CD4-positive, CD25-positive, alpha-beta regulatory T cell (primary cell): ENCODE data around the gene MAZ. TPM values are rescaled to one million over a fixed set of nuclear protein-coding genes. Genes with fewer than 3 reads are reported as not detected.

ENCODE experiments used
- ATAC-seq, 2 donors: fragments of 150-1000 bp; cut with Tn5 transposase; one replicate each; pipeline ENCODE4 v1.10.0; 2021; ENCODE audit warnings: low read depth in 2 of 2, moderate number of reproducible peaks in 2 of 2, moderate library complexity in 1 of 2
- DNase-seq, 3 donors: peaks; one replicate each; pipeline versions ENCODE4 v3.0.0 to v3.0.0-alpha.2; 2012 to 2022; ENCODE audit warnings: mixed read lengths in 1 of 3
- H3K27ac ChIP-seq: one replicate; pipeline ENCODE4 v1.7.0; 2013; ENCODE audit warnings: mild to moderate bottlenecking, low read length; ENCODE audit not compliant: insufficient read depth, poor library complexity, severe bottlenecking
- H3K27me3 ChIP-seq: one replicate; pipeline ENCODE4 v1.7.0; 2013; ENCODE audit warnings: low read length; ENCODE audit not compliant: control insufficient read depth, insufficient read depth
- H3K36me3 ChIP-seq: one replicate; pipeline ENCODE4 v1.7.0; 2013; ENCODE audit warnings: mild to moderate bottlenecking, low read length, moderate library complexity; ENCODE audit not compliant: control insufficient read depth, insufficient read depth
- H3K4me1 ChIP-seq: 2 replicates; pipeline ENCODE4 v1.7.0; 2013; ENCODE audit warnings: mild to moderate bottlenecking, low read length; ENCODE audit not compliant: insufficient read depth, control insufficient read depth, poor library complexity, severe bottlenecking
- H3K4me3 ChIP-seq: one replicate; pipeline ENCODE4 v1.7.0; 2013; ENCODE audit warnings: low read depth, mild to moderate bottlenecking, low read length, moderate library complexity
- H3K9me3 ChIP-seq, 2 experiments: 1 replicate in 1 of 2; 2 replicates in 1 of 2; pipeline ENCODE4 v1.7.0; 2013; ENCODE audit warnings: low read length in 2 of 2, mild to moderate bottlenecking in 1 of 2, moderate library complexity in 1 of 2; ENCODE audit not compliant: control insufficient read depth in 2 of 2
- H3K27ac Mint-ChIP-seq, 3 donors: one replicate each; pipeline ENCODE4 v1.8.0; 2020 to 2022; ENCODE audit warnings: mild to moderate bottlenecking in 3 of 3, mixed read lengths in 3 of 3, moderate library complexity in 2 of 3
- H3K27me3 Mint-ChIP-seq: one replicate; pipeline ENCODE4 v1.8.0; 2022; ENCODE audit warnings: mild to moderate bottlenecking, mixed read lengths
- H3K36me3 Mint-ChIP-seq: one replicate; pipeline ENCODE4 v1.8.0; 2020; ENCODE audit warnings: mixed read lengths
- H3K4me1 Mint-ChIP-seq, 4 donors: one replicate each; pipeline ENCODE4 v1.8.0; 2020 to 2022; ENCODE audit warnings: mixed read lengths in 4 of 4, mild to moderate bottlenecking in 1 of 4
- H3K4me3 Mint-ChIP-seq, 4 donors: one replicate each; pipeline ENCODE4 v1.8.0; 2020 to 2022; ENCODE audit warnings: mild to moderate bottlenecking in 4 of 4, mixed read lengths in 4 of 4, moderate library complexity in 3 of 4
- H3K9me3 Mint-ChIP-seq, 7 donors: one replicate each; pipeline ENCODE4 v1.8.0; 2020 to 2022; ENCODE audit warnings: mixed read lengths in 7 of 7, mild to moderate bottlenecking in 3 of 7, moderate library complexity in 2 of 7
- polyA plus RNA-seq, 4 donors: library from polyadenylated mRNA; unstranded; fragments of 300-500 nt; fragmentation: Illumina TruSeq; gene quantifications; one replicate each; pipeline ENCODE4 v1.2.3, GENCODE V29; 2021
- total RNA-seq: library from RNA; stranded (reverse); gene quantifications from one replicate; pipeline ENCODE4 v1.2.3, GENCODE V29; 2022

The MAZ gene
- total and polyA plus RNA-seq, 5 donors from 2014 or later, result 36.9 to 224 (median 47.0) TPM

DNA sequence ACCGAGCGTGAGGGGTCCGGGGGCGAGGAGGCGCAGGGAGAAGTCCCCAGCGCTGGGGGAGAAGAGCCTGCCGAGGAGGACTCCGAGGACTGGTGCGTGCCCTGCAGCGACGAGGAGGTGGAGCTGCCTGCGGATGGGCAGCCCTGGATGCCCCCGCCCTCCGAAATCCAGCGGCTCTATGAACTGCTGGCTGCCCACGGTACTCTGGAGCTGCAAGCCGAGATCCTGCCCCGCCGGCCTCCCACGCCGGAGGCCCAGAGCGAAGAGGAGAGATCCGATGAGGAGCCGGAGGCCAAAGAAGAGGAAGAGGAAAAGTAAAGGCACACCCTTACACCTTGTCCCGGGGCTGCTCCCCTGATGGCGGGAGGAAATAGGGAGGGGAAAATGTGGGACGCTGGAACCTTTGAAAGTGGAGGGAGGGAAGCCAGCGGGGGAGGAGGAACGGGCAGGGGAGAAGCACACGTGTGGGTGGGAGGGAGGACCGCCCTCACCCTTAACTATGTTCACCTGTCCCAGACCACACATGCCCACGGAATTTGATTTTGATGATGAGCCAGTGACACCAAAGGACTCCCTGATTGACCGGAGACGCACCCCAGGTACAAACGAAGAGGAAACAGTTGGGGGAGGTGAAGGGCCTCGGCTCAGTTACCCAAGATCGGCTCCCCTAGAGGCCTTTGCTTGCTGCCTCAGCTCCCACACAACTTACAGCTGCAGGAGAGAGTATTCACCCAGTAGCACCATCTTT, 10.5 kb downstream of the MAZ start:
- Histone ChIP-seq H3K27me3 (no peaks in the 10 kb centered on the region), H3K4me1 (peaks cover 68% of the 10 kb centered on the region), H3K4me3 (peak overlapping the region; percentile 68), H3K9me3 (no peaks in the 10 kb centered on the region), H3K36me3 (peaks cover 10% of the 10 kb centered on the region), H3K27ac (peak overlapping the region; percentile 91)
- Mint-ChIP-seq H3K4me3 (peak overlapping the region; percentile 94 to 98 (median 95)), H3K27ac (peak overlapping the region; percentile 92 to 97 (median 97)), H3K4me1 (peaks cover 5 to 78% (median 39%) of the 10 kb centered on the region in 4 donors), H3K27me3 (peaks cover 11% of the 10 kb centered on the region), H3K9me3 (peaks cover 0 to 2% (median 0%) of the 10 kb centered on the region in 7 donors), H3K36me3 (peaks cover 6% of the 10 kb centered on the region)
- ATAC-seq, result no peak
- peak; percentile 39 to 81 (median 52) for DNase-seq

GRCh38 chr16:29818082-29818481, 11.8 kb downstream of the MAZ start:
- H3K36me3 ChIP-seq, result peaks cover 10% of the 10 kb centered on the region
- Mint-ChIP-seq H3K9me3 (peaks cover 0 to 2% (median 0%) of the 10 kb centered on the region in 7 donors), H3K27ac (peak overlapping the region; percentile 57 to 86 (median 70)), H3K4me3 (peak overlapping the region; percentile 94 to 95 (median 95)), H3K4me1 (peaks cover 5 to 80% (median 43%) of the 10 kb centered on the region in 4 donors), H3K27me3 (peaks cover 11% of the 10 kb centered on the region), H3K36me3 (peaks cover 6% of the 10 kb centered on the region)
- H3K9me3 ChIP-seq, result no peaks in the 10 kb centered on the region
- H3K4me1 ChIP-seq, result peaks cover 72% of the 10 kb centered on the region
- H3K4me3 ChIP-seq, result peak overlapping the region; percentile 31
- no peak overlapping the region for H3K27ac ChIP-seq
- DNase-seq, result no peak
- no peaks in the 10 kb centered on the region for H3K27me3 ChIP-seq
- ATAC-seq, result no peak

- Mint-ChIP-seq H3K27me3 (peaks cover 3% of the 10 kb centered on the region), H3K36me3 (peaks cover 6% of the 10 kb centered on the region)
Measured at GRCh38 chr16:29819506-29819905, 13.2 kb downstream of the MAZ start.

GRCh38 chr16:29820271-29820701, 14.0 kb downstream of the MAZ start, which contains the start of gene MVP:
Gene MVP, plus strand, starts transcription at chr16:29820462. Its CDS starts 10,088 bp downstream, at chr16:29830550.
- H3K4me3 ChIP-seq, result peak within 1 kb of the TSS; percentile 95

More at GRCh38 chr16:29819506-29819905, 13.2 kb downstream of the MAZ start:
- Histone ChIP-seq H3K36me3 (peaks cover 10% of the 10 kb centered on the region), H3K27me3 (no peaks in the 10 kb centered on the region), H3K4me1 (peaks cover 86% of the 10 kb centered on the region), H3K4me3 (peak overlapping the region; percentile 95), H3K27ac (peak overlapping the region; percentile 87), H3K9me3 (no peaks in the 10 kb centered on the region)
- H3K9me3 Mint-ChIP-seq, result peaks cover 0 to 2% (median 0%) of the 10 kb centered on the region in 7 donors
- H3K4me3 Mint-ChIP-seq, result peak overlapping the region; percentile 94 to 99 (median 95)
- ATAC-seq, result no peak
- H3K4me1 Mint-ChIP-seq, result peaks cover 5 to 91% (median 43%) of the 10 kb centered on the region in 4 donors
- DNase-seq, result no peak
- H3K27ac Mint-ChIP-seq, result peak overlapping the region; percentile 83 to 97 (median 95)

DNA sequence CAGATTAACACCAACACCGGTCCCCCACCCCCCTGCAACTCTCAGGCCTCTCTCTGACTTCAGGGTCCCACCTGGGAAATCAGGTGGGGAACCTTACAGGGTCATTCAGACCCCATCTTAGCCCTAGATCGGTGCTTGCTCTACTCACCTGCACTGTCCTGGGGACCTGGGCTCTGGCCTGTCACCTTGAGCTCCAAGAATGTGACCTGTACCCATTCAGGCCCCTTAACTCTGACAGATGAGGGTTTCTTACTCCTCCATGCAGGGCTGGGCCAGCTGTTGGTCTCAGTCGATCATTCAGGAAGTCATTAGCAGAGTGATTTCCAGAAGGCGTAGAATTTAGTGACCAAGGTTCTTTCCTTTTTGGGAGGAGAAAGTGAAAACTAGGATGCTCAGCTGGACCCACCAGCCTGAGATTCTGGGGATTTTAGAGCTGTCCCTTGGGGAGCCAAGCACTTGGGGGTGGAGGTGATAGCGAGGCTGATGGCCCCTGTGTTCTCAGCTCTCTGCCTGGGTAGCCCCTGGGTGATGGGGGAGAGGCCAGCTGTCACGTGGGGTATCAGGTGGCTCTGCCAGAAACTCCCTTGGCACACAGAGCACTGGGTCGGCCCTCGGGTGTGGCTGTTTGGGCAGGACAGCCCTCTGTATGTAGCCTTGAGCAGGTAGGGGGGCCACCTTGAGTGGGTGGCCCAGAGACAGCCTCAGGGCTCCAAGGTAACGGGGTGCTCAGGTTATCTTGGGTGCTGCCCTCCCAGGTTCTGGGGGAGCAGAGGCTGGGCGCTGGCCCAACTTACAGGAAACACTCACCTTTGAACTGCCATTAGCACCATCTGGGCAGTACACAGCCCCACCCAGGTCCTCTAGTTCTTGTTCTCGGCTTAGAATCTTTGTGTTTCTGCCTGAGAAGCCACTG, 14.7 kb downstream of the MAZ start:
- Histone ChIP-seq H3K9me3 (no peaks in the 10 kb centered on the region), H3K27ac (peak overlapping the region; percentile 87), H3K4me1 (peaks cover 89% of the 10 kb centered on the region), H3K4me3 (peak overlapping the region; percentile 95), H3K27me3 (no peaks in the 10 kb centered on the region), H3K36me3 (peaks cover 10% of the 10 kb centered on the region)
- H3K27ac Mint-ChIP-seq, result peak overlapping the region; percentile 83 to 97 (median 95)
- peak overlapping the region; percentile 94 to 99 (median 95) for H3K4me3 Mint-ChIP-seq
- ATAC-seq (peak; percentile 15 to 29), DNase-seq (peak in 2 of 3 donors; percentile 37 to 69)
- no peaks in the 10 kb centered on the region for H3K9me3 Mint-ChIP-seq
- H3K4me1 Mint-ChIP-seq, result peaks cover under 1 to 92% (median 43%) of the 10 kb centered on the region in 4 donors
- H3K27me3 Mint-ChIP-seq, result no peaks in the 10 kb centered on the region
- peaks cover 6% of the 10 kb centered on the region for H3K36me3 Mint-ChIP-seq

More at GRCh38 chr16:29820271-29820701, 14.0 kb downstream of the MAZ start, which contains the start of gene MVP:
- H3K9me3 Mint-ChIP-seq, result peaks cover 0 to 2% (median 0%) of the 10 kb centered on the region in 7 donors
- H3K36me3 Mint-ChIP-seq, result peaks cover 6% of the 10 kb centered on the region
- Histone ChIP-seq H3K27me3 (no peaks in the 10 kb centered on the region), H3K9me3 (no peaks in the 10 kb centered on the region), H3K36me3 (peaks cover 10% of the 10 kb centered on the region), H3K4me1 (peaks cover 86% of the 10 kb centered on the region), H3K27ac (peak within 1 kb of the TSS; percentile 87)
- H3K27ac Mint-ChIP-seq, result peak within 1 kb of the TSS; percentile 83 to 97 (median 95)
- DNase-seq, result peak in 1 of 3 donors; percentile 68
- no peak for ATAC-seq
- H3K4me3 Mint-ChIP-seq, result peak within 1 kb of the TSS; percentile 94 to 99 (median 95)
- H3K4me1 Mint-ChIP-seq, result peaks cover 5 to 91% (median 43%) of the 10 kb centered on the region in 4 donors
- no peaks in the 10 kb centered on the region for H3K27me3 Mint-ChIP-seq

- peaks cover 6% of the 10 kb centered on the region for H3K36me3 Mint-ChIP-seq
- no peak for ATAC-seq
- DNase-seq, result no peak
- peak overlapping the region; percentile 87 for H3K27ac ChIP-seq
- H3K4me3 Mint-ChIP-seq, result peak overlapping the region; percentile 94 to 99 (median 95)
- H3K4me3 ChIP-seq, result peak overlapping the region; percentile 95
- peaks cover 0 to 97% (median 43%) of the 10 kb centered on the region in 4 donors for H3K4me1 Mint-ChIP-seq
- H3K9me3 Mint-ChIP-seq, result no peaks in the 10 kb centered on the region
- no peaks in the 10 kb centered on the region for H3K9me3 ChIP-seq
- no peaks in the 10 kb centered on the region for H3K27me3 Mint-ChIP-seq
- H3K36me3 ChIP-seq, result peaks cover 10% of the 10 kb centered on the region
- peak overlapping the region; percentile 83 to 97 (median 95) for H3K27ac Mint-ChIP-seq
- no peaks in the 10 kb centered on the region for H3K27me3 ChIP-seq
- peaks cover 91% of the 10 kb centered on the region for H3K4me1 ChIP-seq
Measured at GRCh38 chr16:29821643-29822115, 15.3 kb downstream of the MAZ start.

DNA sequence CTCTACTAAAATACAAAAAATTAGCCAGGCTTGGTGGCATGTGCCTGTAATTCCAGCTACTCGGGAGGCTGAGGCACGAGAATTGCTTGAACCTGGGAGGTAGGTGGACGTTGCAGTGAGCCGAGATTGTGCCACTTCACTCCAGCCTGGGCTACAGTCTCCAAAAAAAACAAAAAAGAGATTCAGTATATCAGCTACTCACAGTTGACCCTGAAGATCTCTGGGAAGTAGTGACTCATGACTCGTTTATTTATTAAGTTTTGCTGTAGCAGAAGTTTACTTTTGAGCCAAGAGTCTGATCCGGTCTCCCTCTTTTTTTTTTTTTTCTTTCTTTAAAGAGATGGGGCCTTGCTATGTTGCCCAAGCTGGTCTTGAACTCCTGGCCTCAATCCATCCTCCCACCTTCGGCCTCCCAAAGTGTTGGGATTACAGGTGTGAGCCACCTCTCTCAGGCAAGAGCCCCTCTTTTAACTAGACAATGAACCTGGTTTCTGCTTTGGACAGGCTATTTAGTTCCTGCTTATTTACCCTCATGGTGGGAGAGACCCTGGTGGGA, 18.3 kb downstream of the MAZ start:
- H3K27me3 ChIP-seq, result no peaks in the 10 kb centered on the region
- H3K9me3 Mint-ChIP-seq, result no peaks in the 10 kb centered on the region
- H3K27me3 Mint-ChIP-seq, result no peaks in the 10 kb centered on the region
- no peak for DNase-seq
- peak overlapping the region; percentile 75 to 90 (median 86) for H3K4me3 Mint-ChIP-seq
- H3K27ac ChIP-seq, result no peak overlapping the region
- peaks cover 6 to 93% (median 43%) of the 10 kb centered on the region in 4 donors for H3K4me1 Mint-ChIP-seq
- no peaks in the 10 kb centered on the region for H3K36me3 Mint-ChIP-seq
- H3K36me3 ChIP-seq, result no peaks in the 10 kb centered on the region
- H3K27ac Mint-ChIP-seq, result peak overlapping the region; percentile 89 to 97 (median 95)
- ATAC-seq, result no peak
- H3K4me1 ChIP-seq, result peaks cover 87% of the 10 kb centered on the region
- H3K9me3 ChIP-seq, result no peaks in the 10 kb centered on the region
- peak overlapping the region; percentile 5 for H3K4me3 ChIP-seq
